Stimulated activated CD8-positive, alpha-beta memory T cell treated with anti-CD3 and anti-CD28 coated beads, Interleukin-2, amount 100 ng/mL, for 48 hours (primary cell): ENCODE results near the gene FBXO21.

Source experiments
- DNase-seq, 2 donors: peaks; one replicate each; pipeline ENCODE4 v3.0.0-alpha.2; 2020; ENCODE audit warnings: low read depth in 2 of 2

Gene FBXO21

GRCh38 chr12:117139025-117139717 is 51.1 kb downstream of the FBXO21 start:
- no peak for DNase-seq

GRCh38 chr12:117134721-117135120 is 55.5 kb downstream of the FBXO21 start:
- no peak for DNase-seq

- peak; percentile 29 to 53 for DNase-seq
Measured at GRCh38 chr12:117134059-117134458, 56.2 kb downstream of the FBXO21 start.

- DNase-seq: no peak
Measured at GRCh38 chr12:117130801-117131200, 59.5 kb downstream of the FBXO21 start.

GRCh38 chr12:117129391-117129790 is 60.9 kb downstream of the FBXO21 start:
- no peak for DNase-seq

GRCh38 chr12:117127933-117128823 is 62.1 kb downstream of the FBXO21 start:
- no peak for DNase-seq

- DNase-seq: no peak
Measured at GRCh38 chr12:117126335-117126734, 63.9 kb downstream of the FBXO21 start.

GRCh38 chr12:117125767-117126166 is 64.5 kb downstream of the FBXO21 start:
- no peak for DNase-seq

GRCh38 chr12:117125272-117125613 is 65.0 kb downstream of the FBXO21 start:
- no peak for DNase-seq

- no peak for DNase-seq
Measured at GRCh38 chr12:117124421-117125271, 65.6 kb downstream of the FBXO21 start.

GRCh38 chr12:117121441-117121840 is 68.8 kb downstream of the FBXO21 start:
- DNase-seq: no peak

GRCh38 chr12:117120787-117121186 is 69.5 kb downstream of the FBXO21 start:
- no peak for DNase-seq

GRCh38 chr12:117119592-117120198 is 70.6 kb downstream of the FBXO21 start:
- peak in 1 of 2 donors; percentile 17 for DNase-seq

GRCh38 chr12:117118838-117119591 is 71.3 kb downstream of the FBXO21 start:
- DNase-seq: no peak

- DNase-seq: no peak
Measured at GRCh38 chr12:117114784-117115183, 75.5 kb downstream of the FBXO21 start.

- DNase-seq: no peak
Measured at GRCh38 chr12:117113231-117113630, 77.0 kb downstream of the FBXO21 start.

- no peak for DNase-seq
Measured at GRCh38 chr12:117111821-117112595, 78.3 kb downstream of the FBXO21 start.

GRCh38 chr12:117111386-117111785 is 78.9 kb downstream of the FBXO21 start:
- no peak for DNase-seq

- no peak for DNase-seq
Measured at GRCh38 chr12:117109943-117110635, 80.2 kb downstream of the FBXO21 start.

GRCh38 chr12:117105902-117106301 is 84.4 kb downstream of the FBXO21 start:
- peak; percentile 2 to 7 for DNase-seq
